Measurements from ENCODE around the gene KDM4C. TPM values are rescaled to one million over a fixed set of nuclear protein-coding genes. Genes with fewer than 3 reads are reported as not detected.

The KDM4C gene
- total RNA-seq, 2 experiments from 2014 or later, result 60.1 to 61.3 TPM

DNA sequence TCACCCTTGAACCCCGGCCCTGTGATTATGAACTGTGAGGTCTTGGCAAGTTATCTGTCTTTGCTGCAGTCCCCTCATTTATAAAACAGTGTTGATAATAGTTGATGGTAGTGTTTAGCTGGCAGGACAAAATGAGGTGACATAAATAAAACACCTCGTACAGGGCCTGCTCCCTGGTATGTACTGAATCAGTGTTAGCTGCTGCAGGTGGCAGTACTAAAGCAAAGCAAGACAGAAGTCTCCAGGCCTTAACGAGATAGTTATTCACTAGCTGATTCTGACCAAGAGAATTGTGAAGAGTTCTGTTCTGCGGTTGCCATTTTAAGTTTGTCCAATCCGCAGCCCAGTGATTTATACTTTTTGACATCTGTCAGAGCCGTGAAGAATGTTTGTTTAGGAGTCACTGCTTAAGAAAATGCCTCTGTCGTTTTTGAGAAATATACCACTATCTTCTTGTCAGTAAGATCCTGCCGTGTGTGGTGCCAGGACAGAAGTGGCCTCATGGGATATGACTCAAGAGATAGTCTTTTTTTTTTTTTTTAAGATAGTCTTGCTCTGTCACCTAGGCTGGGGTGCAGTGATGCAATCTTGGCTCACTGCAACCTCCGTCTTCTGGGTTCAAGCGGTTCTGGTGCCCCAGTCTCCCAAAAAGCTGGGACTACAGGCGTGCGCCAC is 75.9 kb downstream of the KDM4C start:
- H3K27me3 Mint-ChIP-seq, result no peaks in the 10 kb centered on the region
- TF ChIP-seq, protein P1, sequence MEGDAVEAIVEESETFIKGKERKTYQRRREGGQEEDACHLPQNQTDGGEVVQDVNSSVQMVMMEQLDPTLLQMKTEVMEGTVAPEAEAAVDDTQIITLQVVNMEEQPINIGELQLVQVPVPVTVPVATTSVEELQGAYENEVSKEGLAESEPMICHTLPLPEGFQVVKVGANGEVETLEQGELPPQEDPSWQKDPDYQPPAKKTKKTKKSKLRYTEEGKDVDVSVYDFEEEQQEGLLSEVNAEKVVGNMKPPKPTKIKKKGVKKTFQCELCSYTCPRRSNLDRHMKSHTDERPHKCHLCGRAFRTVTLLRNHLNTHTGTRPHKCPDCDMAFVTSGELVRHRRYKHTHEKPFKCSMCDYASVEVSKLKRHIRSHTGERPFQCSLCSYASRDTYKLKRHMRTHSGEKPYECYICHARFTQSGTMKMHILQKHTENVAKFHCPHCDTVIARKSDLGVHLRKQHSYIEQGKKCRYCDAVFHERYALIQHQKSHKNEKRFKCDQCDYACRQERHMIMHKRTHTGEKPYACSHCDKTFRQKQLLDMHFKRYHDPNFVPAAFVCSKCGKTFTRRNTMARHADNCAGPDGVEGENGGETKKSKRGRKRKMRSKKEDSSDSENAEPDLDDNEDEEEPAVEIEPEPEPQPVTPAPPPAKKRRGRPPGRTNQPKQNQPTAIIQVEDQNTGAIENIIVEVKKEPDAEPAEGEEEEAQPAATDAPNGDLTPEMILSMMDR (IDR thresholded peaks at IDR 0.05), result no peak
- ATAC-seq (ENCODE audit: poor library complexity) (no peak), DNase-seq (no peak)
- H3K4me1 ChIP-seq (ENCODE audit: insufficient read depth, low read length), result no peaks in the 10 kb centered on the region
- peaks cover 0 to 14% of the 10 kb centered on the region in 2 experiments for H3K9me3 ChIP-seq (ENCODE audit: control insufficient read depth in 1 of 2, insufficient read depth in 1 of 2, low read length in 2 of 2)
- no peaks in the 10 kb centered on the region for H3K27me3 ChIP-seq (ENCODE audit: control insufficient read depth in 1 of 2, insufficient read depth in 2 of 2, low read length in 2 of 2)
- no peak overlapping the region for H3K27ac Mint-ChIP-seq
- H3K27ac ChIP-seq (ENCODE audit: low read depth in 1 of 2, low read length in 2 of 2), result no peak overlapping the region
- peaks cover 28% of the 10 kb centered on the region for H3K36me3 ChIP-seq (ENCODE audit: insufficient read depth, low read length)
- ChIA-PET CTCF (no interaction called here), POLR2A (no interaction called here)
- intact Hi-C loops (cut with DNase I, micrococcal nuclease), result no loop called here
- no peaks in the 10 kb centered on the region for H3K4me1 Mint-ChIP-seq (ENCODE audit: low read depth)
- H3K4me3 ChIP-seq (ENCODE audit: low read length), result no peak overlapping the region
- H3K36me3 Mint-ChIP-seq (ENCODE audit: low read depth), result peaks cover 75% of the 10 kb centered on the region
- no peak overlapping the region for H3K4me3 Mint-ChIP-seq
- no peaks in the 10 kb centered on the region for H3K9me3 Mint-ChIP-seq

DNA sequence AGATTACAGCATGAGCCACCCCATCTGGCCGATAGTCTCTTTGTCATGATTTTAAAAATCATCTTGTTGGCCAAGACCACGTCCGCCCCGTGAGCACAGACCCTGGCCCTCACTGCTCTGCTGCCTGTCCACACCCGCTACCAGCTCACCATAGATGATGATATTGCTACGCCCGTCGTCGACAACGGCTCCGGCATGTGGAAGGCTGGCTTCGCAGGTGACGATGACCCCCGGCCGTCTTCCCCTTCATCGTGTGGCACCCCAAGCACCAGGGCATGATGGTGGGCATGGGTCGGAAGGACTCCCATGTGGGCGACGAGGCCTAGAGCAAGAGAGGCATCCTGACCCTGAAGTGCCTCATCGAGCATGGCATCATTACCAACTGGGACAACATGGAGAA is 76.5 kb downstream of the KDM4C start:
- DNase-seq (no peak), ATAC-seq (ENCODE audit: poor library complexity) (no peak)
- ChIA-PET POLR2A (no interaction called here), CTCF (no interaction called here)
- no peaks in the 10 kb centered on the region for H3K4me1 Mint-ChIP-seq (ENCODE audit: low read depth)
- Histone ChIP-seq H3K27ac (ENCODE audit: low read depth in 1 of 2, low read length in 2 of 2) (no peak overlapping the region), H3K27me3 (ENCODE audit: control insufficient read depth in 1 of 2, insufficient read depth in 2 of 2, low read length in 2 of 2) (no peaks in the 10 kb centered on the region), H3K36me3 (ENCODE audit: insufficient read depth, low read length) (peaks cover 28% of the 10 kb centered on the region), H3K4me3 (ENCODE audit: low read length) (no peak overlapping the region), H3K4me1 (ENCODE audit: insufficient read depth, low read length) (no peaks in the 10 kb centered on the region), H3K9me3 (ENCODE audit: control insufficient read depth in 1 of 2, insufficient read depth in 1 of 2, low read length in 2 of 2) (peaks cover 0 to 14% of the 10 kb centered on the region in 2 experiments)
- intact Hi-C loops (cut with DNase I, micrococcal nuclease), result no loop called here
- H3K27me3 Mint-ChIP-seq, result no peaks in the 10 kb centered on the region
- no peak overlapping the region for H3K4me3 Mint-ChIP-seq
- H3K27ac Mint-ChIP-seq, result no peak overlapping the region
- TF ChIP-seq, protein P1 (IDR thresholded peaks at IDR 0.05), result no peak
- H3K36me3 Mint-ChIP-seq (ENCODE audit: low read depth), result peaks cover 69% of the 10 kb centered on the region
- no peaks in the 10 kb centered on the region for H3K9me3 Mint-ChIP-seq

DNA sequence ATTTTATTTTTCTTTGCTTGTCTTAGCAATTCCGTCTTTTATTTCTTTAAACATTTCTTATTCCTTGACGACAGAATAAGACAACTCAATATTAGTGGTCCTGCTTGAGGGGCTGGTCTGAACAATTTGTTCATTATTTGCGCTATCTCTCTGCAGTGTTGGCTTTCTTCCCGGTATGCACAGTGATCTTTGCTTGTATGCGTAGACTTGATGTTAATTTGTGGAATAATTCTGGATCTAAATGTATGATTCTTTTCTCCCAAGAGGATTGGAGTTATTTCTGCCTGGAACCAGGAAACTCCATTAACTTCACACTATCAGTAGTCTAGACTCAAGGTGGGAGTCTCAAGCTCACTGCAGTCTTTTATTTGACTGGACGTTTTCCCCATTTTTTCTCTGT is 80.4 kb downstream of the KDM4C start:
- Mint-ChIP-seq H3K4me1 (ENCODE audit: low read depth) (peaks cover 11% of the 10 kb centered on the region), H3K36me3 (ENCODE audit: low read depth) (peaks cover 60% of the 10 kb centered on the region), H3K27ac (no peak overlapping the region), H3K27me3 (no peaks in the 10 kb centered on the region), H3K9me3 (no peaks in the 10 kb centered on the region), H3K4me3 (no peak overlapping the region)
- intact Hi-C loops (cut with DNase I, micrococcal nuclease), result no loop called here
- no peaks in the 10 kb centered on the region for H3K27me3 ChIP-seq (ENCODE audit: control insufficient read depth in 1 of 2, insufficient read depth in 2 of 2, low read length in 2 of 2)
- H3K9me3 ChIP-seq (ENCODE audit: control insufficient read depth in 1 of 2, insufficient read depth in 1 of 2, low read length in 2 of 2), result peaks cover 0 to 14% of the 10 kb centered on the region in 2 experiments
- TF ChIP-seq, protein P1 (IDR thresholded peaks at IDR 0.05), result no peak
- ChIA-PET CTCF (no interaction called here), POLR2A (no interaction called here)
- peaks cover 19% of the 10 kb centered on the region for H3K36me3 ChIP-seq (ENCODE audit: insufficient read depth, low read length)
- ATAC-seq (ENCODE audit: poor library complexity), result no peak
- H3K4me1 ChIP-seq (ENCODE audit: insufficient read depth, low read length), result no peaks in the 10 kb centered on the region
- no peak for DNase-seq
- no peak overlapping the region for H3K4me3 ChIP-seq (ENCODE audit: low read length)
- H3K27ac ChIP-seq (ENCODE audit: low read depth in 1 of 2, low read length in 2 of 2), result no peak overlapping the region
